VCaP (cell line): ENCODE measurements around the gene SAMD4B.

Experiments
- H3K27ac ChIP-seq: fragments of 450-650 bp; 2 replicates; pipeline ENCODE4 v1.5.1; 2017
- TF ChIP-seq, protein P1 (sequence below): fragments of 450-650 bp; conservative IDR thresholded peaks from 2 replicates; pipeline ENCODE4 v1.5.1; 2017; ENCODE audit warnings: mild to moderate bottlenecking, moderate library complexity

SAMD4B gene

DNA sequence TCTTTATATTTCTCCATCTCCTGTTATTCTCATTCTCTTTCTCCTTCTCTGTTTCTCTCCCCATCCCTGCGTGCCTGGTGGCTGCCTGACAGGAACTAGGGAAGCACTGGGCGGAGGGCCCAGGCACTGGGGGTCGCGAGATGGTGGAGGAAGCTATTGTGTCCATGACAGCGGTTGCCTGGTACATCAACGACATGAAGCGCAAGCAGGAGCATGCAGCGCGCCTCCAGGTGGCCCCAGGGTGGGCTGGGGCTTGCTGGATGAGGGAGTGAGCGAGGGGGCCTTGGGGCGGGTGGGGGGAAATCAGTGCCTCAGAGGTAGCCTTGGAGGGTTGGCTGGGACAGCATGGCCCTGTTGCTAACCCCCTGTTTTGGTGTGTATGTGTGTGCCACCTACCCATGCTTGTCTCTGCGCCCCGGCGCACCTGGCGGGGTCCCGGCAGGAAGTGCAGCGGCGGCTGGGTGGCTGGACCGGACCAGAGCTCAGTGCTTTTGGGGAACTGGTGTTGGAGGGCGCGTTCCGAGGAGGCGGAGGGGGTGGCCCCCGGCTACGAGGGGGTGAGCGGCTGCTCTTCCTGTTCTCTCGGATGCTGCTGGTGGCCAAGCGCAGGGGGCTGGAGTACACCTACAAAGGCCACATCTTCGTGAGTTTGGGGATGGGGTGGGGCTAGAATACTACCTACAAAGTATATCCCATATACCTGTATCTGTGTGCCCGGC is 75.4 kb downstream of the SAMD4B start:
- H3K27ac ChIP-seq: no peak overlapping the region
- TF ChIP-seq, protein P1, sequence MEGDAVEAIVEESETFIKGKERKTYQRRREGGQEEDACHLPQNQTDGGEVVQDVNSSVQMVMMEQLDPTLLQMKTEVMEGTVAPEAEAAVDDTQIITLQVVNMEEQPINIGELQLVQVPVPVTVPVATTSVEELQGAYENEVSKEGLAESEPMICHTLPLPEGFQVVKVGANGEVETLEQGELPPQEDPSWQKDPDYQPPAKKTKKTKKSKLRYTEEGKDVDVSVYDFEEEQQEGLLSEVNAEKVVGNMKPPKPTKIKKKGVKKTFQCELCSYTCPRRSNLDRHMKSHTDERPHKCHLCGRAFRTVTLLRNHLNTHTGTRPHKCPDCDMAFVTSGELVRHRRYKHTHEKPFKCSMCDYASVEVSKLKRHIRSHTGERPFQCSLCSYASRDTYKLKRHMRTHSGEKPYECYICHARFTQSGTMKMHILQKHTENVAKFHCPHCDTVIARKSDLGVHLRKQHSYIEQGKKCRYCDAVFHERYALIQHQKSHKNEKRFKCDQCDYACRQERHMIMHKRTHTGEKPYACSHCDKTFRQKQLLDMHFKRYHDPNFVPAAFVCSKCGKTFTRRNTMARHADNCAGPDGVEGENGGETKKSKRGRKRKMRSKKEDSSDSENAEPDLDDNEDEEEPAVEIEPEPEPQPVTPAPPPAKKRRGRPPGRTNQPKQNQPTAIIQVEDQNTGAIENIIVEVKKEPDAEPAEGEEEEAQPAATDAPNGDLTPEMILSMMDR: no peak

DNA sequence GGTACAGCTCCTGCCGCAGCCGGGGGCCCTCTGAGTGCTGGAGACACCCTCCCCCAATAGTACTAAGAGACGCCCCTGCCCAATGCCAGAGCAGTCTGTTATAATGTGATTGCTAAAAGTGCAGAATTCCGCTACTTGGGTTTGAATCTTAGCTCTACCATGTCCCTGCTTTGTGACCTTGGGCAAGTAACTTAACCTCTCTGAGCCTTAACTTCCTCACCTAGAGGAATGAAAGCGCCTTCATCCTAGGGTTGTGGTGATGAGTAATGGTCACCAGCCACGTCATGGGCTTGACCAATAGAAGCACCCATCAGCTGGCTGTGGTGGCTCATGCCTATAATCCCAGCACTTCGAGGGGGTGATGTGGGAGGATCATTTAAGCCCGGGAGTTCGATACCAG is 76.8 kb downstream of the SAMD4B start:
- TF ChIP-seq, protein P1: no peak
- no peak overlapping the region for H3K27ac ChIP-seq

DNA sequence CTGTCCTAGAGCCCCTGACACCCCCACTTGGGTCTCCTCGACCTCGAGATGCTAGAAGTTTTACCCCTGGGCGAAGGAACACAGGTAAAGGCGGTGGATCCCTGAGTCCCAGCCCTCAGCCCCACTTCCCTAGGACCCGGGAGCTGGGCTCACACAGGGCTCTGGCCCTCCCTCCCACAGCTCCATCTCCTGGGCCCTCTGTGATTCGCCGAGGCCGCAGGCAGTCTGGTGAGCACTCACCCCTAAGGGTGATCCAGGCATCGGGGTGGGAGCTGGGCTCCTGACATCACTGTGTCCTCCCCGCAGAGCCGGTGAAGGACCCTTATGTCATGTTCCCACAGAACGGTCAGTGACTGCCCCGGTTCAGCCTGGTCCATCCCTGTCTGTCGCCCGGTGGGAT is 78.5 kb downstream of the SAMD4B start:
- TF ChIP-seq, protein P1: no peak
- H3K27ac ChIP-seq: no peak overlapping the region

DNA sequence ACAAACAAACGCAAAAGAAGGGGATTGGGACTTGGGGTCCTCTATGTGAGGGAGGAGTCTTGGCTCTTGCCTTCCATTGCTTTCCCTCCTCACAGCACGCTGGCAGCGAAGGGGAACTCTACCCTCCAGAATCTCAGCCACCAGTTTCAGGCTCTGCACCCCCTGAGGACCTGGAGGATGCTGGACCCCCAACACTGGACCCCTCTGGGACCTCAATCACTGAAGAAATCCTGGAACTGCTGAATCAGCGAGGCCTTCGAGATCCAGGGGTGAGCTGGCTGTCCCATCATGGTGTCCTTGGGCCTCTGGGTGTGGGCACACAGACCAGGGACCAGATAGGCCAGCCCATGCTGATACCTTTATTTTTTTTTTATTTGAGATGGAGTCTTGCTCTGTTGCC is 79.8 kb downstream of the SAMD4B start:
- TF ChIP-seq, protein P1: no peak
- H3K27ac ChIP-seq: no peak overlapping the region

DNA sequence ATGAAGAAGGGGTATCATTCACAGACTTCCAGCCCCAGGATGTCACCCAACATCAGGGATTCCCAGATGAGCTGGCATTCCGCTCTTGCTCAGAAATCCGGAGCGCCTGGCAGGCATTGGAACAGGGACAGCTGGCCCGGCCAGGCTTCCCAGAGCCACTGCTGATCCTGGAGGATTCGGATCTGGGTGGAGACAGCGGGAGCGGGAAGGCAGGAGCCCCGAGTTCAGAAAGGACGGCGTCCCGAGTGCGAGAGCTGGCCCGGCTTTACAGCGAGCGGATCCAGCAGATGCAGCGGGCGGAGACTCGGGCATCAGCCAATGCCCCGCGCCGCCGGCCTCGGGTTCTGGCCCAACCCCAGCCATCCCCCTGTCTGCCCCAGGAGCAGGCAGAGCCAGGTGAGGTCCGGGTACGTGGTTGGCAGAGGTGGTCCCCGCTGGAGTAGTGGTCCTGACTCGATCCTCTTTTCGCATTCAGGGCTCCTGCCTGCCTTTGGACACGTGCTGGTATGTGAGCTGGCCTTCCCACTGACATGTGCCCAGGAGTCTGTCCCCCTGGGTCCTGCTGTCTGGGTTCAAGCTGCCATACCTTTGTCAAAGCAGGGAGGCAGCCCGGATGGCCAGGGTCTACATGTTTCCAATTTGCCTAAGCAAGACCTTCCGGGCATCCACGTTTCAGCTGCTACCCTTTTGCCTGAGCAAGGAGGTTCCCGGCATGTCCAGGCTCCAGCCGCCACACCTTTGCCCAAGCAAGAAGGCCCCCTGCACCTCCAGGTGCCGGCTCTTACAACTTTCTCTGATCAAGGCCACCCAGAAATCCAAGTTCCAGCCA is 81.3 kb downstream of the SAMD4B start:
- TF ChIP-seq, protein P1: no peak
- no peak overlapping the region for H3K27ac ChIP-seq

DNA sequence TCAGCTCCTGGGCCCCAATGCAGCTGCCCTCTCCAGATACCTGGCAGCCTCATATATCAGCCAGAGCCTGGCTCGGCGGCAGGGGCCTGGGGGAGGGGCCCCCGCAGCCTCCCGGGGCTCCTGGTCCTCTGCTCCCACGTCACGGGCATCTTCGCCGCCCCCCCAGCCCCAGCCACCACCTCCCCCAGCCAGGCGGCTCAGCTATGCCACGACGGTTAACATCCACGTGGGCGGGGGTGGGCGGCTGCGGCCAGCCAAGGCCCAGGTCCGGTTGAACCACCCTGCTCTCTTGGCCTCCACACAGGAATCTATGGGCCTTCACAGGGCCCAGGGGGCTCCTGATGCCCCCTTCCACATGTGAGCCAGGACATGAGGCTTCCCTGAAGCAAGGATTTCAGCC is 82.7 kb downstream of the SAMD4B start:
- no peak overlapping the region for H3K27ac ChIP-seq
- TF ChIP-seq, protein P1: no peak

DNA sequence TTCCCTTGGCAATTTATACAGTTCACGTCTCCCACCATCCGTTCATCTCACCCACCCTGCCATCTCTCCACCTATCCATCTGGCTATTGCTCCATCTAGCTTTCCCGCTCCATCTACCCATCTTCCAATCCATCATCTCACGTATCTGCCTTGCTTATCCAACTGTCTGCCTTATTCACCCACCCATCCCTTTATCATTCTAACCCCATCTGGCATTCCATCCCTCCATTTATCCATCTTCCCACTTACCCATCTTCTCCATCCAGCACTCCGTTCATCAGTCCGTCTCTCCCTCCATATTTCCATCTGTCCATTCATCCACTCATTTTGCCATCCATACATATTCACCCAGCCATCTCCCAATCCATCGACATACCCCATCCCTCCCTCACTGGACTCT is 83.5 kb downstream of the SAMD4B start:
- TF ChIP-seq, protein P1: no peak
- H3K27ac ChIP-seq: no peak overlapping the region
